HG03521 (cell line): ENCODE data around the gene FKBP2.
A peak's percentile ranks its signal among the peaks of the same experiment; 100 is the strongest.

Experiments used
- ATAC-seq: cut with Tn5 transposase; IDR thresholded peaks from one replicate; pipeline ENCODE4 v1.9.1; 2021; ENCODE audit warnings: mild to moderate bottlenecking, moderate library complexity; ENCODE audit not compliant: unreplicated experiment

FKBP2 gene

GRCh38 chr11:64232182-64232966, 8.5 kb upstream of the FKBP2 start:
- no peak for ATAC-seq

- no peak for ATAC-seq
These were observed 8.0 kb upstream of the FKBP2 start for GRCh38 chr11:64232967-64233315.

GRCh38 chr11:64233913-64234586, 6.8 kb upstream of the FKBP2 start, which contains the start of gene VEGFB:
Gene VEGFB (plus strand): TSS chr11:64234584. CDS start chr11:64234834, 250 bp downstream.
- peak; percentile 39 for ATAC-seq

GRCh38 chr11:64234647-64235379, 6.1 kb upstream of the FKBP2 start:
- peak; percentile 12 for ATAC-seq

- ATAC-seq, result no peak
These were observed 5.3 kb upstream of the FKBP2 start for GRCh38 chr11:64235437-64236161.

- ATAC-seq, result no peak
These were observed 3.4 kb upstream of the FKBP2 start for GRCh38 chr11:64237484-64237951.

GRCh38 chr11:64238076-64238475, 2.8 kb upstream of the FKBP2 start:
- ATAC-seq, result no peak

- no peak for ATAC-seq
These were observed 1.9 kb upstream of the FKBP2 start for GRCh38 chr11:64238999-64239398.

- no peak for ATAC-seq
These were observed 1.0 kb upstream of the FKBP2 start for GRCh38 chr11:64239662-64240434.

GRCh38 chr11:64241241-64241490, 271 bp downstream of the FKBP2 start:
- ATAC-seq, result peak; percentile 67

- peak; percentile 5 for ATAC-seq
These were observed 838 bp downstream of the FKBP2 start for GRCh38 chr11:64241491-64242374.

- no peak for ATAC-seq
These were observed 2.5 kb downstream of the FKBP2 start for GRCh38 chr11:64243236-64243854.

- ATAC-seq, result no peak
These were observed 3.2 kb downstream of the FKBP2 start for GRCh38 chr11:64244107-64244506.

GRCh38 chr11:64244966-64245365, 4.1 kb downstream of the FKBP2 start:
- no peak for ATAC-seq

GRCh38 chr11:64245401-64245796, 4.5 kb downstream of the FKBP2 start:
- no peak for ATAC-seq

- no peak for ATAC-seq
These were observed 5.1 kb downstream of the FKBP2 start for GRCh38 chr11:64245797-64246620.

- peak; percentile 17 for ATAC-seq
These were observed 5.7 kb downstream of the FKBP2 start for GRCh38 chr11:64246621-64246870.
